GM12875 (cell line): ENCODE measurements around the gene TMCC1.

Experiments used
- H3K4me3 ChIP-seq: one replicate; pipeline ENCODE4 v1.5.1; 2011; ENCODE audit warnings: low read depth, low read length, control low read depth
- TF ChIP-seq, protein P1 (sequence below): IDR thresholded peaks from 2 replicates; pipeline ENCODE4 v1.5.1; 2011; ENCODE audit warnings: low read depth, mild to moderate bottlenecking, control low read depth, inconsistent platforms, low read length, moderate library complexity, borderline replicate concordance; ENCODE audit not compliant: insufficient read depth

Gene TMCC1

DNA sequence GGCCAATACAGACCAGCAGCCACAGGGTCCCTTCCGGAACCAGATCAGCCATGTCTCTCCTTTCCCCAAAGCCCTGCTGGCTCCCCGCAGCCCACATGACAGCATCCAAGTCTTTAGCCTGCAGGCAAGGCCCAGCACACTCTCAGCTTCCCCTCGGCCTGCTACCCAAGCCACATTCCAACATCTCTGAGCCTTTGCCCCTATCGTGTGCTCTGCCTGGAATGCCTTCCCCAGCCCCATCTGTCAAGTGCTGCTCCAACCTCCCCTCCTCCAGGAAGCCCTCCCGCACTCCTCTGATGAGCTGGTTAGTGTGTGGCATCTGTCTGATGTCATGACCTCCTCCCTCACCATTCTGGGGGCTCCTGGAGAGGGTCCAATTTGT is 295.5 kb downstream of the TMCC1 start:
- TF ChIP-seq, protein P1, sequence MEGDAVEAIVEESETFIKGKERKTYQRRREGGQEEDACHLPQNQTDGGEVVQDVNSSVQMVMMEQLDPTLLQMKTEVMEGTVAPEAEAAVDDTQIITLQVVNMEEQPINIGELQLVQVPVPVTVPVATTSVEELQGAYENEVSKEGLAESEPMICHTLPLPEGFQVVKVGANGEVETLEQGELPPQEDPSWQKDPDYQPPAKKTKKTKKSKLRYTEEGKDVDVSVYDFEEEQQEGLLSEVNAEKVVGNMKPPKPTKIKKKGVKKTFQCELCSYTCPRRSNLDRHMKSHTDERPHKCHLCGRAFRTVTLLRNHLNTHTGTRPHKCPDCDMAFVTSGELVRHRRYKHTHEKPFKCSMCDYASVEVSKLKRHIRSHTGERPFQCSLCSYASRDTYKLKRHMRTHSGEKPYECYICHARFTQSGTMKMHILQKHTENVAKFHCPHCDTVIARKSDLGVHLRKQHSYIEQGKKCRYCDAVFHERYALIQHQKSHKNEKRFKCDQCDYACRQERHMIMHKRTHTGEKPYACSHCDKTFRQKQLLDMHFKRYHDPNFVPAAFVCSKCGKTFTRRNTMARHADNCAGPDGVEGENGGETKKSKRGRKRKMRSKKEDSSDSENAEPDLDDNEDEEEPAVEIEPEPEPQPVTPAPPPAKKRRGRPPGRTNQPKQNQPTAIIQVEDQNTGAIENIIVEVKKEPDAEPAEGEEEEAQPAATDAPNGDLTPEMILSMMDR = no peak
- no peak overlapping the region for H3K4me3 ChIP-seq
